Thoracic aorta (tissue), 2 donors: ENCODE data around the gene SBK2. TPM values are rescaled to one million over a fixed set of nuclear protein-coding genes. Genes with fewer than 3 reads are reported as not detected.
A peak's percentile ranks its signal among the peaks of the same experiment; 100 is the strongest.

ENCODE experiments used
- ATAC-seq: fragments of 150-250 bp; one replicate; pipeline ENCODE4 v1.8.0; 2017; ENCODE audit warnings: low read depth; ENCODE audit not compliant: insufficient number of reproducible peaks, low FRiP score
- DNase-seq: peaks from one replicate; pipeline ENCODE4 v3.0.0-alpha.2; 2020; ENCODE audit warnings: low spot score
- H3K27ac ChIP-seq, 2 donors: fragments of 200-600 bp; sonication (generic); 1 replicate in 1 of 2; 2 replicates in 1 of 2; pipeline ENCODE4 v1.5.1; 2016; ENCODE audit warnings: mild to moderate bottlenecking in 2 of 2, moderate library complexity in 2 of 2
- H3K27me3 ChIP-seq: fragments of 200-600 bp; sonication (generic); replicated peaks from 2 replicates; pipeline ENCODE4 v1.6.0; 2016; ENCODE audit warnings: mild to moderate bottlenecking; ENCODE audit not compliant: insufficient read depth
- H3K36me3 ChIP-seq: fragments of 200-600 bp; sonication (generic); one replicate; pipeline ENCODE4 v1.5.1; 2016
- H3K4me1 ChIP-seq, 2 donors: fragments of 200-600 bp; sonication (generic); 1 replicate in 1 of 2; 2 replicates in 1 of 2; pipeline versions ENCODE4 v1.5.1 to v1.6.0; 2016; ENCODE audit warnings: low read depth in 2 of 2, mild to moderate bottlenecking in 1 of 2; ENCODE audit not compliant: control insufficient read depth in 1 of 2
- H3K4me3 ChIP-seq: fragments of 200-600 bp; sonication (generic); 2 replicates; pipeline ENCODE4 v1.5.1; 2016; ENCODE audit warnings: mild to moderate bottlenecking
- H3K9me3 ChIP-seq: fragments of 200-600 bp; sonication (generic); 2 replicates; pipeline ENCODE4 v1.5.1; 2016
- CTCF ChIP-seq: fragments of 200-600 bp; sonication (generic); IDR thresholded peaks from one replicate; pipeline ENCODE4 v1.5.1; 2019; ENCODE audit warnings: antibody characterized with exemption
- total RNA-seq, 2 donors: library from RNA; depleted of rRNA; stranded (reverse); fragments of >200 nt; gene quantifications; one replicate each; pipeline versions ENCODE4 v1.1.0 to v1.2.3, GENCODE V29; 2016

SBK2 gene
- total RNA-seq, 2 donors from 2014 or later: not detected

- H3K36me3 ChIP-seq: no peaks in the 10 kb centered on the region
- no peak for ATAC-seq
- no peaks in the 10 kb centered on the region for H3K27me3 ChIP-seq
- DNase-seq: no peak
- H3K27ac ChIP-seq: no peak overlapping the region
- H3K4me3 ChIP-seq: no peak overlapping the region
- H3K4me1 ChIP-seq: peaks cover 0 to 3% of the 10 kb centered on the region in 2 donors
- H3K9me3 ChIP-seq: no peaks in the 10 kb centered on the region
- TF ChIP-seq CTCF: no peak
Measured at GRCh38 chr19:55525289-55526101, 11.4 kb downstream of the SBK2 start.

- H3K27me3 ChIP-seq: no peaks in the 10 kb centered on the region
- H3K9me3 ChIP-seq: no peaks in the 10 kb centered on the region
- peaks cover 0 to 3% of the 10 kb centered on the region in 2 donors for H3K4me1 ChIP-seq
- ATAC-seq (no peak), DNase-seq (no peak)
- H3K36me3 ChIP-seq: no peaks in the 10 kb centered on the region
- TF ChIP-seq CTCF: no peak
- H3K27ac ChIP-seq: no peak overlapping the region
- no peak overlapping the region for H3K4me3 ChIP-seq
Measured at GRCh38 chr19:55520691-55521292, 16.1 kb downstream of the SBK2 start.

DNA sequence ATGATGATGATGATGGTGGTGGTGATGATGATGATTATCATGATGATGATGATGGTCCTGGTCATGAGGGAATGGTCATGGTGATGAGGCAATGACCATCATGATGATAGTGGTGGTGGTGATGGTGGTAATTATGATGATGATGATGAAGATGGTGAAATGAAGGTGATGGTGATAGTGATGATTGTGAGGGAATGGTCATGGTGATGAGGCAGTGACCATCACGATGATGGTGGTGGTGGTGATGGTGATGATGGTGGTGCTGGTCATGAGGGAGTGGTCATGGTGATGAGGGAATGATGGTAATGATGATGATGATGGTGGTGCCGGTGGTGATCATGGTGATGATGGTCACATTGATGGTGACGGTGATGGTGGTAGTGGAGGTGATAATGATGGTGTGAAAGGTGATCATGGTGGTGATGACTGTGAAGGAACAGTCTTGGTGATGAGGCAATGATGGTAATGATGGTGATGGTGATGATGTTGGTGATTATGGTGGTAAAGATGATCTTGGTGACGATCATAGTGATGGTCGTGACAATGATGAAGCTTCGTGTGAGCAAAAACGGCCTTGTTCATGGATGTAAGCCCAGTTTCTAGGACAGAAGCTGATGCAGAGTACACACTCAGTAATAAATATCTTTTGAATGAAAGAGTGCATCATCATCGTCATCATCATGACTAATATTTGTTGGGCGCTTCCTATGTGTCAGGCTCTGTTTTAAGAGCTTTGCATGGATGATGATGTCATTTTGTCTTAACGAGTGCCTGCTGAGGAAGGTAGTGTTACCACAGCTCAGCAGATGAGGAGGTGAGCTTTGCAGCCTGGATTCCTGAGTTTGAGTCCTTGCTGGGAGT is 17.3 kb downstream of the SBK2 start:
- no peaks in the 10 kb centered on the region for H3K36me3 ChIP-seq
- DNase-seq (no peak), ATAC-seq (no peak)
- H3K4me1 ChIP-seq: peaks cover 0 to 3% of the 10 kb centered on the region in 2 donors
- H3K27me3 ChIP-seq: no peaks in the 10 kb centered on the region
- no peak overlapping the region for H3K27ac ChIP-seq
- H3K9me3 ChIP-seq: no peaks in the 10 kb centered on the region
- TF ChIP-seq CTCF: no peak
- no peak overlapping the region for H3K4me3 ChIP-seq

- Histone ChIP-seq H3K4me1 (peaks cover 0 to 3% of the 10 kb centered on the region in 2 donors), H3K36me3 (no peaks in the 10 kb centered on the region), H3K27ac (peak overlapping the region; percentile 34 to 43), H3K9me3 (no peaks in the 10 kb centered on the region), H3K27me3 (no peaks in the 10 kb centered on the region), H3K4me3 (peak overlapping the region; percentile 72)
- peak; percentile 95 for ATAC-seq
- peak; percentile 85 for TF ChIP-seq CTCF
- DNase-seq: peak; percentile 71
Measured at GRCh38 chr19:55516878-55517620, 19.9 kb downstream of the SBK2 start.
